ENCODE results near the gene CCDC192.
"Not testable (repeated sequence)": the region's sequence is repeated elsewhere in the genome, so short reads cannot be mapped to it uniquely, and the experiment has no call there.

DNA sequence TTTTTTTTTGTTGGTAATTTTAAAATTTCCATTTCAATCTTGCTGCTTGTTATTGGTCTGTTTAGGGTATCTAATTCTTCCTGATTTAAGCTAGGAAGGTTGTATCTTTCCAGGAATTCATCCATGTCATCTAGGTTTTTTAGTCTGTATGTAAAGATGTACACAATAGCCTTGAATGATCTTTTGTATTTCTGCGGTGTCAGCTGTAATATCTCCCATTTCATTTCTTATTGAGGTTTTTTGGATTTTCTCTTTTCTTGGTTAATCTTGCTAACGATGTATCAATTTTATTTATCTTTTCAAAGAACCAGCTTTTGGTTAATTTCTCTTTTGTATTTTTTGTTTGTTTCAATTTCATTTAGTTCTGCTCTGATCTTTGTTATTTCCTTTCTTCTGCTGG lies 79.3 kb downstream of the CCDC192 start:
- TF ChIP-seq, protein P1, sequence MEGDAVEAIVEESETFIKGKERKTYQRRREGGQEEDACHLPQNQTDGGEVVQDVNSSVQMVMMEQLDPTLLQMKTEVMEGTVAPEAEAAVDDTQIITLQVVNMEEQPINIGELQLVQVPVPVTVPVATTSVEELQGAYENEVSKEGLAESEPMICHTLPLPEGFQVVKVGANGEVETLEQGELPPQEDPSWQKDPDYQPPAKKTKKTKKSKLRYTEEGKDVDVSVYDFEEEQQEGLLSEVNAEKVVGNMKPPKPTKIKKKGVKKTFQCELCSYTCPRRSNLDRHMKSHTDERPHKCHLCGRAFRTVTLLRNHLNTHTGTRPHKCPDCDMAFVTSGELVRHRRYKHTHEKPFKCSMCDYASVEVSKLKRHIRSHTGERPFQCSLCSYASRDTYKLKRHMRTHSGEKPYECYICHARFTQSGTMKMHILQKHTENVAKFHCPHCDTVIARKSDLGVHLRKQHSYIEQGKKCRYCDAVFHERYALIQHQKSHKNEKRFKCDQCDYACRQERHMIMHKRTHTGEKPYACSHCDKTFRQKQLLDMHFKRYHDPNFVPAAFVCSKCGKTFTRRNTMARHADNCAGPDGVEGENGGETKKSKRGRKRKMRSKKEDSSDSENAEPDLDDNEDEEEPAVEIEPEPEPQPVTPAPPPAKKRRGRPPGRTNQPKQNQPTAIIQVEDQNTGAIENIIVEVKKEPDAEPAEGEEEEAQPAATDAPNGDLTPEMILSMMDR (IDR thresholded peaks at IDR 0.05; ENCODE audit: insufficient read depth, low read length, poor library complexity, severe bottlenecking) = not testable (repeated sequence)
- not testable (repeated sequence) for TF ChIP-seq EZH2phosphoT487 (conservative IDR thresholded peaks at IDR 0.05; ENCODE audit: low read length)

Measured in SU-DHL-6 (cell line).